NCI-H2029 (cell line): ENCODE results near the gene GRIK1.

Source experiments
- DNase-seq: peaks from one replicate; lab custom pipeline; 2025; lab: John Stamatoyannopoulos, UW

GRIK1 gene

DNA sequence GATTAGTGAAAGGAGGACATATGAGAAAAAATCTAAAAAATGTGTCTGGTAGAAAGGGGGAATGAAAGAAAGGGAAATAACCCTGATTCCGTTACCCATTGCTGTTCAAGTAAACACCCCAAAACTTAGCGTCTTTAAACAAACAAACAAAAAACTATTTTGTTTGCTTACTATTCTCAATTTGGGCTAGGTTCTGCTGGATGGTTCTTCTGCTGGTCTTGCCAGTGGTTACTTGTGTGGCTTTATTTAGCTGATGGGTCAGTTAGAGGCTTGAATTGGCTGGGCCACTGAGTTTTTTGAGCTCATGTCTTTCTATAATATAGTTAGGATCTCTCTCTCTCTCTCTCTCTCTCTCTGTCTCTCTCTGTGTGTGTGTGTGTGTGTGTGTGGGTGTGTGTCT, 112.1 kb downstream of the GRIK1 start:
- no peak for DNase-seq

DNA sequence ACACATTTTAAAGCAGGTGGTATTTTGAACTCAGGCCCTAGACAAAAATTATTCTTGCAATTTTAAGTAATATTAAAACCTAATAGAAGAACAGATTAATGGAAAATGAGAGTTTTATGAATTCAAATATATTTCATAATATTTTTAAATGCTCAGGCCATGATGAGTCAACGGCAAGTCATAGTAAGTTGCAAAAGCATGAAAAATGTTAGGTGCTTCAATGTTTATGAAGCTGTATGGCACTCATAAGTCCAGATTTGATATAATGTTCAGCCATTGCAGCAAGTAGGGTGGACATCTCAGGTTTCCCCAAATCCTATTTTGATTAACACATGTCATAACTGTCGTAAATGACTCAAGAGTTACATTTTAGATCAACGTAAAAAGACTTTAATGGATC, 112.6 kb downstream of the GRIK1 start:
- DNase-seq: no peak

DNA sequence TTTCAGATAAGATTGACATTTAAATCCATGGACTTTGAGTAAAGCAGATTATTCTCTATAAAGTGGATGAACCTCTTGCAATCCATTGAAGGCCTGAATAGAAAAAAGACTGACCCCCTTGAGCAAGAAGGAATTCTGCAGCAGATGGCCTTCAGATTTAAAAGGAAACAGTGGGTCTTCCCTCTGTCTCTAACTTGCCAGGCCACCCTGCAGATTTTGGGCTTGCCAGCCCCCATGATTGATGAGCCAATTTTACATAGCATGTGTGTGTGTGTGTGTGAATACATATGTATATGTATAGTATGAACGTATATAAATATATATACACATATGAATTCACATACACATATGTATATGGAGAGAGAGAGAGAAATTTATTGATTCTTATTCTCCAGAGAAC, 113.4 kb downstream of the GRIK1 start:
- no peak for DNase-seq

DNA sequence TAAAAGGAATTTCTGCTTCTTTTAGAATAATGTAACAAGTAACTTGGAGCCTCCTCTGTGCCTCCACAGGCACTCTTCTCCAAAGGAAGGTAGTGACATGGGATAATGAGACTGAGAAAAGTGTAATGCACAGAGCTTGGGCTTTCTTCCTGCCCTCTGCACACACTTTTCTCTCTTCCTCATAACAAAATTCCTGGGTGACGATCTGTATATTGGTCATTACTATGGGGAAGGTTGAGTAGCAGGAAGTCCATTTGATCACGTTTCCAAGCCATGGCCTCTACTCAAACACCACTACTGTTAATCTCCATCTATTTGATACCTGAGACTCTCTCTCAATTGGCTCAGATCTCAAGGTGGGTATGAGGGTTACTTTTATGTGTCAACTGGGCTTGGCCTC, 113.9 kb downstream of the GRIK1 start:
- DNase-seq: no peak

DNA sequence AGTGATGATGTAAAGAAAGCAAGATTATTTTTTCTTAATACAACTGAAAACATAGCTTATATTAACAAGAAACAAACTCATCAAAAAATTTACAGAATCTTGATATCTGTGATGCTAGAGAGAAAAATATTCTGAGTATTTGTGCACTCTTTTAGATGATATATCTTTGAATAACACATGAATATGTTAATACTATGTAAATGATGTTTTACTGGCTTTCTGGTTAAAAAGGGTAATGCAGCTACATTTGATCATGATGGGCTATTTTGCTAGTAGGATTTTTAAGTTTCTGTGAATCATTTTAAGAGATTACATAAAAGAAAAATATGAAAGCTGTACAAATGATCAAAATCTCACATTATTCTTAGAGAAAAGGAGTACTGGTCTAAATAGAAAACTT, 114.5 kb downstream of the GRIK1 start:
- no peak for DNase-seq

DNA sequence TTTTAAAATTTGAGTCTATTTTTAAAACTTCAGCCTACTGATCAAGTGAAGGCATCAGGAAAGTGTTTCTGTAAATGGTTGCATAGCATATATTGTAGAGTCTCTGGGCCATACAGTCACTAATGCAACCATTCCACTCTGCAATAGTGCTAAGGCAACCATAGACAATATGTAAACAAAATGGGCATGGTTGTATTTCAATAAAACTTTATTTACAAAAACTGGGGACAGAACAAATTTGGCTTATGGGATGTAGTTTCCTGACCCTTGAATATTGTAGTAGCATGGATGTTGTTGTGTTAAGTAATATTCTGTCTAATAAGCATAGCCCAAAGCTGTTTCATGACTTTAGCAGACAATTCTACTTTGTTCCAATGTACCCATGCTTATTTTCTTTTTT, 117.7 kb downstream of the GRIK1 start:
- DNase-seq: no peak

DNA sequence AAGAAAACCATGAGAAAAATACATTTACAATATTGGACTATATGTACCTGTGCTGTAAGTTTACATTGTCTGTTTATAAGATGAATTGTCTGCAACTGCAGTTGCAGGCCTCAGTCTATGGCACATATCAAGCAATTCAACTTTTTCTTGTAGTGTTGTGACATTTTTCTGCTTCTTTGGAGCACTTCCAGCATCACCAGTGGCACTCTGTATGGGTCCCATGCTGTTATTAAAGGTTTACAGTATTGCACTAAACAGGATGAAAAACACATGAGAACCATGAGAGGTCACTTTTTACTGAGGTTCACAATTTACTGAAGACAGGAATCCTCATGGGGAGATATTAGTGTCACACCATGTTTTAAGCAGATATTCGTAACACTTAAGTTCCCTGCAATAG, 118.6 kb downstream of the GRIK1 start:
- DNase-seq: no peak

DNA sequence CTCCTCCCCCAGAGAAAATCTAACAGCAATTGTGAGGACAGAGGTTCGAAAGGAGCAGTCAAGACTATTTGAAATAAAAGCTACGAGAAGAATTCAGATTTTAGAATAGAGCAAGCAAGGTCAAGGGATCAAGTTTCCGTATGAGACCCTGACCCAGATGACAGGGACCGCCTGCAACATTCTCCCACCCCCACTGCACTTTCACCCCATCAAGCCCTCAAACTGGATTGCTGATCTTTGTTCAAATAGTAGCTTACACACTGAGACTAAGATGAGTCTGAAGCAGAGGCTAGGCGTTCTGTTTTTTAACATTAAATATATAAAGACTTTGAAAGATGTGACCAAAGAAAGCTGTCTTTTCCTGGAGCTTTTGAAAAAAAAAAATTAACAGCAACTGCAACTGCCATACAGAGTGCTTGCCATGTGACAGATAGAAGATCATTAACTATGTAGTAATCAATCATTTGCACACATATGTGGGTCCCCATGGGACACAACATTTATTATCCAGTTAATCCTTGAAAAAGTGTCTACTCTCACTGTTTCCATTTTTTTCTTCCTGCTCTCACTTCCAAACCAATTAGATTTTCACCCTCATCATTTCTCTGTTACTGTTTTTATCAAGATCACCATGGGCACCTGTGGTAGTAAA, 120.0 kb downstream of the GRIK1 start:
- no peak for DNase-seq

DNA sequence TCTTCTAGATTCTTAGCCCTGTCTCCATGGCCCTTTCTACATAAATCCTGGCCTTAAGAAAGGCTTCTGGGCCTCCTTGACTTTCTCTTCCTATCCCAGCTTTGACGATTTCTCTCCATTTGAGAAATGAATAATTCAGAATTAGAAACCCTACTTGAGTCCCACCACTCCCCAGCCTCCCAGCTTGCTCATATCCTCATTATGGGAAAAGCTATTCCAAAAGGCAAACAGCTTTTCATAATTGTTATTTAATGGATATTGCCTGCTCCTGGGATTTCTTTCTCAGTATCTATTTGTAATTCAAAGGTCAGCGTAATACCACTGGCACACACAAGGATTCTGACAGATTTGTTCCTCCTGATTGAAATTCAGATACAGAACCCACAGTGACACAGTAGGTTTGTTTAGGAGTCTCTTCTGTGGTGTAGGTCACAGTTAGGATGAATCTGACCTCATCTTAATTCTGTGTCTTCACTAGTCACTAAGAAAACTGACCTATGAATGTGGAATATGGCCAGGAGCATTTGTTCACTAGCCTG, 121.3 kb downstream of the GRIK1 start:
- DNase-seq: no peak

DNA sequence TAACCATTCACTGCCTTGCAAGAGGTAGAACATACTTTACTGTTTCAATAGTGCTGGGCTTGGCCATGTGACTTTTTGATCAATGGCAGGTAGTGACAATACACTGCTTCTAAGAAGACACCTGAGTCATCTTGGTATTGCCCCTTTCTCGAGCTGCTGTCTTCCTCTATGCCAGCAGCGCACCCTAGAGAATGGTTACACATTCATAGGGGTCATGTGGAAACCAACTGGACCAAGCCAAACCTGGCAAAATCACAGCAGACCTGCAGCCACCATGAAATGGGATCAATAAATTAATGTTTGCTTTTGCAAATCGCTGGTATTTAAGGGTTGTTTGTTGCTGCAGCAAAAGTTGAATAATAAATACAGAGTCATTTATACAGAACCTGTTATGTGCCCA, 122.3 kb downstream of the GRIK1 start:
- no peak for DNase-seq

DNA sequence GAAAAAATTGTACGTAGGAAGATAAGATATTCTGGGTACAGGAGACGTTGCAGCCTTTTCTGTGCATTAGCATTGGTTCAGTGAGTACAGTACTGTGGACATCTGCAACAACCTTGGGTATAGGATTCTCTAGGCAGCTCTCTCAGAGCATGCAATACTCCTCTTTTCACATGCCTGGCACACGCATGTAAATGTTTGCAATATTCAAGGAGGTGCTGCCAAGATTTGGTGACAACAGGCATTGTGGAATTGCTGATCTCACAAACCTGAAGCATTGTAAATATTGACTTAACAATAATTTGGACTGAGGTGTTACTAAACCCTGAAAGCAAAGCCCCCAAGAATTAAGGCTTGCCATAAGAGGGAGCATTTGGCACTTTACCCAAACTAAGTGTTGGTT, 126.8 kb downstream of the GRIK1 start:
- DNase-seq: peak; percentile 66

DNA sequence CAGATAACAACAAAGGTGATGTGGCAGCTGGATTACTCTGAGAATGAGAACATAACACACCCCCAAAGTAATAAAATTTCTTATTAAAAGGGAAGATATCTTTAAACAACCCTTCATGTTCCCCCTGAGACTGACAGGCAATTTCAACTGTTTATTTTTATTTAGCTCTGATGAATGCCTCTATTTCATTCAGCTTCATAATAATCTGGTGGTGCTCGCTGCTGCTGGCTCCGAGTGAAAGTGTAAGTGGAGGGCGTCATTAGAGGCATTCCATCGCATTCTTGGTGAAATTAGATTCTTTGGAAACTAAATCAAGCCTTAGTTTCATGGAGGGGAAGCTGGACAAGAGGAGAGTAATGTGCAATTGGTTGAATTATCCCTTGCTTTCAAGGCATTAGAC, 128.9 kb downstream of the GRIK1 start:
- DNase-seq: no peak

DNA sequence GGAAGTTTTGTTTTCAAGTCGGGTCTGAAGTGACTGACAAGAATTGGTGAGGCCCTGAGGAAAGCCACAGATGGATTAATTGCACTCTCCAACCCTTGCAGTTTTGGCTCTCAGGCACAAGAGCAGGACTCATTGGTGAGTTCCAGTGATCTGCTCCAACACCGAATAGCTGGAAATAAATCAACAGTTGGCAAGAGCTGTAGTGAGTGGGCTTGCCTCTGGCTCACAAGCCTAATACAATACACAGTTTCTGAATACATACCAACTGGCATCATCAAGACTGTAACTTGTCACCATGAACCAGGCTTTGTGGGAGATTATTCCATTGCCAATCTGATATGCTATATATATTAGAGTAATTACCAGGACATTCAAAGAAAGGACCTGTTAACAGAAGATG, 131.6 kb downstream of the GRIK1 start:
- DNase-seq: no peak

DNA sequence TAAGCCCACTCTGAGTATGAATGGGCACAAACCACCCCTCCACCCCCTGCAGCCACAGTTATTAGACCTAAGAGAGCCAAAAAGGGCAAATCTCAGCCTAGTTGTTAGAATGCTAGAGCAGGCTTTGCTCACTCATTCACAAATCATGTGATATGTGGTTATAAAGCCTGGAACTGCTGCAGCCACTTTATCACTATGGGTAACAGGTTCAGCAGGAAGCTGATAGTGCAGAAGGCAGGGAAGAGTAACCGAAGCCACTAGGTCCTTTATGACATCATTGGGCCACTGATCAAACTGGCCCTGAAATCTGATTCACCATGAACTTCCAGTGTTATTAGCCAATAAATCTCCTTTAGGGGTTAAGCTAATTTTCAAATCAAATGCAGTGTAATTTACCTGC, 134.7 kb downstream of the GRIK1 start:
- DNase-seq: peak; percentile 37

DNA sequence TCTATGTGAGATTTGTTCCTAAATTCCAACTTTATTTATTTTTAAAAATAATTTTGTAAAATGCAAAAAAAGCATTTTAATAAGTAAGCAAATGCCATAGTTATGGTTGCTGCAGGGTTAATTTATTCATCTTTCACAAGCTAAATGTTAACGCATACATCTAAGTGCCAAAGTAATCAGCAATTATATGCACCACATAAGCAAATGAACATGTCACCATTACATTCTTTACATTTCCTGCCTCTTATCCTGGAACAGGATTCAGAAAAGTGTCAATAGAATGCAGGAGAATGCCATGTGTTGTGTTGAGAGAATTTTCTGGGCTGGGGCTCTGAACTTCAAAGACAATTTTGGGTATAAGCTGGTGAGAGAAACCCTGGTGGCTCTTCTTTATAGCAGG, 136.6 kb downstream of the GRIK1 start:
- DNase-seq: no peak

DNA sequence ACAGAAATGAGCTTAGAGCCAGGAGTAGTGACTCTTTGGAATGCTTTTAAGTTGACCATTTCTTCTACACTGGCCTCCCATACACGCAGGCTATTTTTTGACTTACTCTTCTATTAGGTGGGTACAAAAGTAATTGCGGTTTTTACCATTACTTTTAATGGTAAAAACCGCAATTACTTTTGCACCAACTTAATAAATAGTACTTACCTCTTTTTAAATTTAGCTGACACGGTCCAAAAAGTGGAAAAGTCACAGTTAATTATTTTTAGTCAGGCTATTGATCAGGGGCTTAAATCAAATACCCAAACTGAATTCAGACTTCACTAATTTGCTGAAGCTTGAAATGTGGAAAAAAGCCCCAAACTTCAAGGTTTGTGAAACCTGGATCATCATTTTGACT, 138.7 kb downstream of the GRIK1 start:
- no peak for DNase-seq

DNA sequence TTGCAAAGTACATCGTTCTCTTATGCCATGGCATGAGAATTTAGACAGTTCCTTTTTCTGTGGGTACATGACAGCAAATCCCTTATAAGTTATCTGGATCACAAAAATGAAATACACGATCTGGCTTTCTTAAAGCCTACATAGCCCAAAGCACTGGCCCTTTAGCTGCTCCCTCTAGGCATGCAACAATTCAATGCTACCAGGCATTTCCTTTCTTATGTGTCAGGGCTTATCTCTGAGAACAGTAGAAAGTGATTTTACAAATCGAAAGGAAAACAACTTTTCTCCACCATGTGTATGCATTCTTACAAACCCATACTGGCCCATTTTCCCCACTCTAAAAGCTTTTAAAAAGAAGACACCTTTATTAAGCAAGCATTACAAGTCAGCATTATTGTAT, 139.7 kb downstream of the GRIK1 start:
- no peak for DNase-seq

DNA sequence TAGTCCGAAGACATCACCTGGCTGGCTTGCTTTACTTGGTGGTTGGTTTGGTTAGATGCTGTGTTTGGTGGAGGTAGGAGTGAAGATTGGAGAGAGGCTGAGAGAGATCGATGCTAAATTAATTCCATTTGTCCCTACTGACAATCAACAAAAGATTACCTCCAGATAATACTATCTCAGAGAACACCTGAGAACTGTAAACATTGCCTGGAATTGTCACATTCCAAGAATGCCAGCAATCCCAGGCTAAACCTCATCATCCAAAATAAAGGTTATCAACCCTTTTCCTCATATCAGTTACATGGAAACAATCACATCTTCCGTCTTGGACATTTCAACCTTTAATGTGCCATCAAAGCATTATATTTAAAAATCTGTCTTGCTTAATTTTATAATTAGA, 141.0 kb downstream of the GRIK1 start:
- no peak for DNase-seq

DNA sequence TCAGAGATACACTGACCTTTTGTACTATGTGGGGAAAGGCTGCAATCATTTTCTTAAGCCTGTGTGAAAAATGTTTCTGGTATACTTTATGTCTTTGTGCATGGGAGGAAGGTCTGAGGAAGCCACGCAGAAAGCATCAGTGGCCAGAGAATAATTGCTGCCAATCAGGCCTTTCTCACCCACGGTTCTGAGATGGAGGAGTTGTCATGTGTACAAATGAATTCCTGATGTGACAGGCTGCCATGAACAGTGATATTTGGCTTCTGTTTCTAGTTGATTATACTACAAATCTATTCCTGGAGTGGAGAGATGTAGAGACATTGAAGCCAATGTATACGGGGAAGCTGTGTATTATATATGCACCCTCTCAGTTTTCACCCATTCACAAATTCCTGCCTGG, 142.6 kb downstream of the GRIK1 start:
- no peak for DNase-seq

DNA sequence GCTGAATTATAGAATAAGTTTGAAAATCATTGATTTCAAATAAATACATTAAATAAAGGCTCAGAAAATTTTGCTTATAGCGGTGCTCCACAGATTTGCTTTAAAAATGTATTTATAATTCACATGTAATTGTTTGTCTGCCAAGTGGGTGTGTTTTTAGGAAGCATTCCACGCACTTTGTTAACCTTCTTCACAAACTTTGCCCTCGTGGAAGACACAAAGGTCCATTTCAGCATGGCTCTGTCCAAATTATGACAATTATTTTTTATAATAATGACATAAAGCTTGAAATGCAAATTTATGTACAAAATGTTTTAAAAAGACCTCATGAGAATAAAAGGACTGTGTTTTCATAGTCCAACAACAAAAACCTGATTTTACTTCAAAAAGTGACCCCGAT, 146.1 kb downstream of the GRIK1 start:
- DNase-seq: no peak

DNA sequence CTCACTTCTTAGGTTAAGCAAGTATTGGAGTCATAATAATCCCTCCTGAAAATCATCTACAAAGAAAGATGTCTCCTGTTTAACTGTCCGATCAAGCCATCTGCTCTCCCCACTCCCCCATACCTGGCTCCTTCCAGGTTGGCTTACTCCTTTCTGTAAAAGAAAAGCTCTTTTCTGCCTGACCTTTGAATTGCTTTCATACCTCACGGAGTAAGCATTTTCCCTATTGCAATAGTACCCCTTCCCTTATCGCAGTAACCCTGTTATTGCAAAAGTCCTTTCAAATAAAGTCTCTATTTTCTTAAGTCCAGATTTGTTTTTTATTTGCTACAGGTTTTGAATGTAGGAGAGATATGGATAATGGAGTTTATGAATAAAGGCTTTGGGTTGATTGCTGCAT, 150.4 kb downstream of the GRIK1 start:
- DNase-seq: no peak

DNA sequence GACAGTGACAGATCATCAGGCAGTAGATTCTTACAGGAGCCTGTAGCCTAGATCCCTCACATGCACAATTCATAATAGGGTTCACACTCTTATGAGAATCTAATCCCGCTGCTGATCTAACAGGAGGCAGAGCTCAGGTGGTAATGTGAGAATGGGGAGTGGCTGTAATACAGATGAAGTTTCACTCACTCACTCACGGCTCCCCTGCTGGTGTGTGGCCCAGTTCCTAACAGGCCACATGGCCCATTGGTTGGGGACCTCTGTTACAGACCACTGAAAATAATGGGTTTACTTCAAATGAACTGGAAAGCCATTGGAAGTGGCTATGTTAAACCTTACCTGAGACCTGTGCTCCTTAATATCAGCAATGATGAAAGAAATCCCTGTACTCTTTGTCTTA, 151.0 kb downstream of the GRIK1 start:
- DNase-seq: no peak

DNA sequence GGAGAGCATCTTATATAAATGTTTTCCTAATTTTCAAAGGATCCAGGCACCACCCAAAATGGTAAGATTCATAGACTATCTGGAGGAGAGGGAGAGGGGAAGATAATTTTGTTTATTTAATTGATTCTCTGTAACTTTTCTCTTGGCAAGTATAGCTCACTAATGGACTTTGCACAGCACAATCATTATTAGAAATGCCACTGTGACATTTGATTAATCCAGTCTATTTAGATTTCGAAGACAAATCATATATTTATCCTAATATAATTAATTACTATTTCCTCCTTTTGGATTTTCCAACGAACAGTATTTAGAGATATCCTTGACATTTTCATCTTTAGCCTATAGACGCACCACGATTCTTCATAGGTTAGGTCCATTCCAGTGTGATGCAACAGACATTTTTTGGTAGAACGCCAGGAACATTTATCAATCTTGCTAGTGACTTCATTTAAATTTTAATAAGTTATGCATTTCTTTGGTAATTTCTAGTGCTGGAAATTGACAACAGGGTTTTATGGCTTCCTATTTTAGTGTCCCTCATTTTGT, 152.4 kb downstream of the GRIK1 start:
- no peak for DNase-seq
